SK-N-SH (cell line): Measurements from ENCODE around the gene XAB2. TPM values are rescaled to one million over a fixed set of nuclear protein-coding genes. Genes with fewer than 3 reads are reported as not detected.

Experiments used
- CTCF ChIA-PET: fragments of 300-600, 350-600 bp; formaldehyde crosslinking; extraction: SDS; loops from one replicate; lab custom pipeline; 2021; lab: Yijun Ruan, JAX
- POLR2A ChIA-PET: fragments of 350-600 bp; sonication (Branson Sonifier 250); formaldehyde crosslinking; extraction: SDS; loops from one replicate; lab custom pipeline; 2020; ENCODE audit warnings: antibody characterized with exemption, inconsistent platforms; lab: Yijun Ruan, JAX
- DNase-seq: peaks from one replicate; pipeline ENCODE4 v3.0.0; 2012
- H2AFZ ChIP-seq: fragments of 200-600 bp; sonication (generic); 2 replicates; pipeline ENCODE4 v1.8.1; 2016; ENCODE audit warnings: antibody characterized with exemption, mild to moderate bottlenecking, low read depth
- H3F3A ChIP-seq: fragments of 200-600 bp; sonication (generic); replicated peaks from 2 replicates; pipeline ENCODE3; 2016; ENCODE audit warnings: antibody characterized with exemption, mild to moderate bottlenecking; ENCODE audit not compliant: insufficient read depth
- H3K27ac ChIP-seq, 2 experiments: fragments of 200-500 bp in 1 of 2; fragments of 200-600 bp in 1 of 2; sonication (Bioruptor generic) in 1 of 2; sonication (generic), shearing (Covaris generic) in 1 of 2; 2 replicates each; pipeline versions ENCODE4 v1.5.1 to v1.6.1; 2014 to 2016; ENCODE audit warnings: low read depth in 2 of 2, inconsistent platforms in 1 of 2, low read length in 1 of 2, mild to moderate bottlenecking in 1 of 2, mixed read lengths in 1 of 2
- H3K27me3 ChIP-seq: fragments of 200-600 bp; sonication (generic), shearing (Covaris generic); 2 replicates; pipeline ENCODE4 v1.6.1; 2016; ENCODE audit warnings: mixed run types; ENCODE audit not compliant: insufficient read depth
- H3K36me3 ChIP-seq, 2 experiments: fragments of 200-500 bp in 1 of 2; fragments of 200-600 bp in 1 of 2; sonication (Bioruptor generic) in 1 of 2; sonication (generic) in 1 of 2; replicated peaks in 1 of 2; 2 replicates each; pipeline versions ENCODE3 to v1.5.1; 2014 to 2016; ENCODE audit warnings: low read length in 1 of 2, mild to moderate bottlenecking in 1 of 2; ENCODE audit not compliant: insufficient read depth in 2 of 2, control insufficient read depth in 1 of 2
- H3K4me1 ChIP-seq, 2 experiments: fragments of 200-500 bp in 1 of 2; fragments of 200-600 bp in 1 of 2; sonication (Bioruptor generic) in 1 of 2; sonication (generic), shearing (Covaris generic) in 1 of 2; 2 replicates each; pipeline versions ENCODE4 v1.5.1 to v1.6.1; 2014 to 2016; ENCODE audit warnings: low read depth in 1 of 2, low read length in 1 of 2, mixed run types in 1 of 2; ENCODE audit not compliant: insufficient read depth in 2 of 2, control insufficient read depth in 1 of 2
- H3K4me2 ChIP-seq: fragments of 200-600 bp; sonication (generic), shearing (Covaris generic); 2 replicates; pipeline ENCODE4 v1.6.1; 2017; ENCODE audit warnings: mixed run types
- H3K4me3 ChIP-seq, 2 experiments: fragments of 200-500 bp in 1 of 2; fragments of 200-600 bp in 1 of 2; sonication (Bioruptor generic) in 1 of 2; sonication (generic), shearing (Covaris generic) in 1 of 2; 2 replicates each; pipeline versions ENCODE4 v1.5.1 to v1.8.1; 2014 to 2016; ENCODE audit warnings: low read depth in 2 of 2, inconsistent platforms in 1 of 2, low read length in 1 of 2, mild to moderate bottlenecking in 1 of 2, mixed read lengths in 1 of 2, moderate library complexity in 1 of 2
- H3K79me2 ChIP-seq: fragments of 200-600 bp; sonication (generic); 2 replicates; pipeline ENCODE4 v1.8.1; 2017; ENCODE audit warnings: mild to moderate bottlenecking; ENCODE audit not compliant: insufficient read depth
- H3K9ac ChIP-seq: fragments of 200-600 bp; sonication (generic); 2 replicates; pipeline ENCODE4 v1.6.1; 2017; ENCODE audit warnings: mixed run types
- H3K9me2 ChIP-seq: fragments of 200-600 bp; sonication (generic); 2 replicates; pipeline ENCODE4 v1.6.1; 2017; ENCODE audit warnings: mixed run types
- H3K9me3 ChIP-seq: fragments of 200-600 bp; sonication (generic); 2 replicates; pipeline ENCODE4 v1.6.1; 2017; ENCODE audit warnings: mixed run types, mild to moderate bottlenecking, moderate library complexity
- H4K20me1 ChIP-seq: fragments of 200-600 bp; sonication (generic); 2 replicates; pipeline ENCODE4 v1.6.1; 2017; ENCODE audit warnings: mild to moderate bottlenecking, mixed run types; ENCODE audit not compliant: insufficient read depth
- ELF1 ChIP-seq: IDR thresholded peaks from 2 replicates; pipeline ENCODE4 v1.4.0; 2012
- EP300 ChIP-seq, 2 experiments: IDR thresholded peaks; 2 replicates each; pipeline versions ENCODE4 v1.4.0 to v1.6.1; 2012; ENCODE audit warnings: borderline replicate concordance in 1 of 2, low read depth in 1 of 2, low read length in 1 of 2
- GATA2 ChIP-seq: sonication (generic); formaldehyde crosslinking; IDR thresholded peaks from 2 replicates; pipeline ENCODE4 v1.5.0; 2020; ENCODE audit warnings: mild to moderate bottlenecking, missing genetic modification reagents
- IRF3 ChIP-seq: fragments of 150-350 bp; IDR thresholded peaks from 2 replicates; pipeline ENCODE4 v1.6.1; 2016; ENCODE audit warnings: mild to moderate bottlenecking, low read depth, low read length
- MXI1 ChIP-seq: IDR thresholded peaks from 2 replicates; pipeline ENCODE4 v1.6.1; 2012; ENCODE audit warnings: mild to moderate bottlenecking, low read depth, low read length, improper control_type of control experiment
- RCOR1 ChIP-seq: fragments of 150-350 bp; IDR thresholded peaks from 2 replicates; pipeline ENCODE4 v1.6.1; 2017; ENCODE audit warnings: antibody characterized with exemption, low read length
- RFX5 ChIP-seq: IDR thresholded peaks from 2 replicates; pipeline ENCODE4 v1.6.1; 2012; ENCODE audit warnings: mild to moderate bottlenecking, improper control_type of control experiment, low read length
- SIN3A ChIP-seq: IDR thresholded peaks from 2 replicates; pipeline ENCODE4 v1.6.1; 2012; ENCODE audit warnings: low read depth, mild to moderate bottlenecking, low read length, moderate library complexity, borderline replicate concordance
- SMC3 ChIP-seq: IDR thresholded peaks from 2 replicates; pipeline ENCODE4 v1.6.1; 2012; ENCODE audit warnings: low read depth, low read length, improper control_type of control experiment
- TAF1 ChIP-seq: IDR thresholded peaks from 2 replicates; pipeline ENCODE4 v1.6.1; 2012; ENCODE audit warnings: low read depth, mild to moderate bottlenecking, low read length, moderate library complexity, borderline replicate concordance
- TCF12 ChIP-seq: IDR thresholded peaks from 2 replicates; pipeline ENCODE4 v1.4.0; 2012
- TEAD4 ChIP-seq: IDR thresholded peaks from 2 replicates; pipeline ENCODE4 v1.4.0; 2012; ENCODE audit warnings: mild to moderate bottlenecking, borderline replicate concordance; ENCODE audit not compliant: insufficient read depth
- YY1 ChIP-seq: IDR thresholded peaks from 2 replicates; pipeline ENCODE4 v1.4.0; 2012; ENCODE audit warnings: low read depth, mild to moderate bottlenecking
- WGBS: methylation state at CpG from one replicate; pipeline ENCODE4 v1.1.6; 2017; ENCODE audit warnings: low lambda C conversion rate; 5-methylcytosine and 5-hydroxymethylcytosine counted together
- polyA plus RNA-seq, 3 experiments: library from polyadenylated mRNA; depleted of rRNA; stranded (reverse); fragments of >200 nt; gene quantifications; 2 replicates each; pipeline ENCODE4 v1.2.3, GENCODE V29; 2012
- TF ChIP-seq, protein P1 (sequence below): IDR thresholded peaks from 2 replicates; pipeline ENCODE4 v1.4.0; 2012; ENCODE audit warnings: low read depth, borderline replicate concordance
- TF ChIP-seq, protein P2 (sequence below): IDR thresholded peaks from 2 replicates; pipeline ENCODE4 v1.4.0; 2012; ENCODE audit warnings: low read depth

The XAB2 gene
- polyA plus RNA-seq, 1 of the 3 experiments (the other 2 are of a cell fraction): 43.3 TPM

GRCh38 chr19:7617172-7617571, 12.2 kb downstream of the XAB2 start (continued):
- TF ChIP-seq, protein P1, sequence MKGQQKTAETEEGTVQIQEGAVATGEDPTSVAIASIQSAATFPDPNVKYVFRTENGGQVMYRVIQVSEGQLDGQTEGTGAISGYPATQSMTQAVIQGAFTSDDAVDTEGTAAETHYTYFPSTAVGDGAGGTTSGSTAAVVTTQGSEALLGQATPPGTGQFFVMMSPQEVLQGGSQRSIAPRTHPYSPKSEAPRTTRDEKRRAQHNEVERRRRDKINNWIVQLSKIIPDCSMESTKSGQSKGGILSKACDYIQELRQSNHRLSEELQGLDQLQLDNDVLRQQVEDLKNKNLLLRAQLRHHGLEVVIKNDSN: no peak
- TF ChIP-seq TEAD4: no peak
- no peak for TF ChIP-seq MXI1
- no peak for TF ChIP-seq RFX5
- no peak for TF ChIP-seq RCOR1
- no peak for TF ChIP-seq ELF1
- no peak for TF ChIP-seq SMC3
- TF ChIP-seq TAF1: no peak
- no peak for TF ChIP-seq GATA2 (CRISPR knock-in tag)
- no peak for TF ChIP-seq EP300 (IDR thresholded peaks at IDR 0.05; ENCODE audit: borderline replicate concordance in 1 of 2, low read depth in 1 of 2, low read length in 1 of 2)
- TF ChIP-seq, all 33 proteins: peak for 0

DNA sequence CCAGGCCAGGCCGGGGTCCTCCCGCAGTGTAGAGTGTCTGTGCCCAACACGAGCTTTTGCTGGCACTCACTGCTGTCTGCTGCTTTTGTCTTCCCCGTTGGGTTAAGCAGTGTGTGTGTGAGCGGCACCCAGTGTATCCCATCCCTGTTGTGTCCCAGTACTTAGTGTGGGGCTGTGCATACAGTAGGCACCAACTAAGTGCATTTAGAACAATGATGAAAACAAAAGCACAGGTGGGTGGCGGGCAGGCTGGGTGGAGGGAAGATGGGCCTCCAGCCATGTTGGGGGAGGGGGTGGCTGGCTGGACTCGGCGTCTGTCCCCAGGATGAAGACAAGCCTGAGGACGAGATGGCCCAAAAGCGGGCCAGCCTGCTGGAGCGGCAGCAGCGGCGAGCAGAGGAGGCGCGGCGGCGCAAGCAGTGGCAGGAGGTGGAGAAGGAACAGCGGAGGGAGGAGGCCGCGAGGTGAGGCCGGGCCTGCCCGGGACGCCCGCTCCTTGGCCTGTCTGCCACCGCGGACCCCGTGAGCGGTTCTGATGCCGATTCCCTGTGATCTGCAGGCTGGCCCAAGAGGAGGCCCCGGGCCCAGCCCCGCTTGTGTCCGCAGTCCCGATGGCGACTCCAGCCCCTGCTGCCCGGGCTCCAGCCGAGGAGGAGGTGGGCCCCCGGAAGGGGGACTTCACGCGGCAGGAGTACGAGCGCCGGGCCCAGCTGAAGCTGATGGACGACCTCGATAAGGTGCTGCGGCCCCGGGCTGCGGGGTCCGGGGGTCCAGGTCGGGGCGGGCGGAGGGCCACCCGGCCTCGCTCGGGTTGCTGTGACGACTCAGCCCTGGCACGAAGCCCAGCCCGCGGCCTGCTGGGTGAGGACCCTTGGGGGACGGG, 14.2 kb downstream of the XAB2 start:
- WGBS: 81% methylated on average over 41 of the region's 59 CpGs
- Histone ChIP-seq H2AFZ (no peak overlapping the region), H3K9me3 (no peaks in the 10 kb centered on the region), H4K20me1 (no peaks in the 10 kb centered on the region), H3K27me3 (no peaks in the 10 kb centered on the region), H3K9ac (no peak overlapping the region), H3K27ac (no peak overlapping the region), H3K9me2 (no peaks in the 10 kb centered on the region), H3K4me1 (peaks cover 0 to 35% of the 10 kb centered on the region in 2 experiments; a peak in 1 of 4 replicates), H3K4me2 (no peak overlapping the region), H3F3A (peaks cover 4% of the 10 kb centered on the region), H3K36me3 (peaks cover 0 to 6% of the 10 kb centered on the region in 2 experiments), H3K4me3 (no peak overlapping the region), H3K79me2 (no peaks in the 10 kb centered on the region)
- ChIA-PET CTCF (interaction anchor here (1.0 kb wide), 1 partner anchor 47 kb away, joined by 3 read pairs; no protein-coding TSS in a partner anchor), POLR2A (interaction anchor here (0.7 kb wide), 1 partner anchor 417 kb away, joined by 5 read pairs; no protein-coding TSS in a partner anchor)
- TF ChIP-seq SIN3A (no peak), YY1 (no peak), IRF3 (no peak), TAF1 (no peak), TCF12 (no peak)
- TF ChIP-seq, protein P2, sequence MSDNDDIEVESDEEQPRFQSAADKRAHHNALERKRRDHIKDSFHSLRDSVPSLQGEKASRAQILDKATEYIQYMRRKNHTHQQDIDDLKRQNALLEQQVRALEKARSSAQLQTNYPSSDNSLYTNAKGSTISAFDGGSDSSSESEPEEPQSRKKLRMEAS: no peak
- DNase-seq: no peak
